Mesendoderm (in vitro differentiated cells): ENCODE results near the gene CACNA1S.

ENCODE experiments used
- DNase-seq: peaks from one replicate; pipeline ENCODE4 v3.0.0; 2013
- H2AK5ac ChIP-seq: 2 replicates; pipeline ENCODE4 v1.6.1; 2013; ENCODE audit warnings: low read length, inconsistent platforms
- H2BK120ac ChIP-seq: 2 replicates; pipeline ENCODE4 v1.6.1; 2013; ENCODE audit warnings: low read depth, mild to moderate bottlenecking, low read length, moderate library complexity, mixed read lengths
- H2BK15ac ChIP-seq: replicated peaks from 2 replicates; pipeline ENCODE4 v1.6.1; 2013; ENCODE audit warnings: low read depth, mild to moderate bottlenecking, moderate library complexity
- H2BK5ac ChIP-seq: 2 replicates; pipeline ENCODE4 v1.6.1; 2013; ENCODE audit warnings: low read length, inconsistent platforms
- H3K18ac ChIP-seq: 2 replicates; pipeline ENCODE4 v1.6.1; 2013; ENCODE audit warnings: mild to moderate bottlenecking, low read length, mixed read lengths
- H3K23ac ChIP-seq: one replicate; pipeline ENCODE4 v1.6.1; 2013; ENCODE audit warnings: low read length
- H3K27ac ChIP-seq: 2 replicates; pipeline ENCODE4 v1.5.1; 2013; ENCODE audit warnings: low read depth, mild to moderate bottlenecking, inconsistent platforms, low read length, moderate library complexity
- H3K27me3 ChIP-seq: 2 replicates; pipeline ENCODE4 v1.6.1; 2013; ENCODE audit warnings: low read length, control low read depth, mild to moderate bottlenecking, inconsistent platforms; ENCODE audit not compliant: insufficient read depth, poor library complexity
- H3K36me3 ChIP-seq: 2 replicates; pipeline ENCODE4 v1.6.1; 2013; ENCODE audit warnings: low read length, inconsistent platforms; ENCODE audit not compliant: control insufficient read depth, insufficient read depth
- H3K4ac ChIP-seq: one replicate; pipeline ENCODE4 v1.6.1; 2013; ENCODE audit warnings: low read depth, mild to moderate bottlenecking, low read length, moderate library complexity
- H3K4me1 ChIP-seq: 2 replicates; pipeline ENCODE4 v1.6.1; 2013; ENCODE audit warnings: low read depth, low read length, inconsistent platforms; ENCODE audit not compliant: control insufficient read depth
- H3K4me2 ChIP-seq: 2 replicates; pipeline ENCODE4 v1.6.1; 2013; ENCODE audit warnings: low read length
- H3K4me3 ChIP-seq: 2 replicates; pipeline ENCODE4 v1.5.1; 2013; ENCODE audit warnings: mild to moderate bottlenecking, low read length
- H3K56ac ChIP-seq: one replicate; pipeline ENCODE4 v1.6.1; 2013; ENCODE audit warnings: low read length
- H3K79me1 ChIP-seq: 2 replicates; pipeline ENCODE4 v1.6.1; 2013; ENCODE audit warnings: low read length, inconsistent platforms
- H3K79me2 ChIP-seq: 2 replicates; pipeline ENCODE4 v1.6.1; 2013; ENCODE audit warnings: mild to moderate bottlenecking, low read length; ENCODE audit not compliant: control insufficient read depth, insufficient read depth
- H3K9ac ChIP-seq: 2 replicates; pipeline ENCODE4 v1.6.1; 2013; ENCODE audit warnings: low read length, inconsistent platforms
- H4K5ac ChIP-seq: one replicate; pipeline ENCODE4 v1.6.1; 2013; ENCODE audit warnings: low read length
- H4K8ac ChIP-seq: one replicate; pipeline ENCODE4 v1.6.1; 2013; ENCODE audit warnings: low read depth, mild to moderate bottlenecking, control low read depth, low read length, moderate library complexity
- WGBS: extraction: QIAGEN DNeasy Blood & Tissue Kit; methylation state at CpG from one replicate; pipeline ENCODE4 v1.1.7; 2013; ENCODE audit warnings: low lambda C conversion rate, missing lambda C conversion rate; ENCODE audit not compliant: insufficient coverage; ENCODE audit errors: extremely low coverage; 5-methylcytosine and 5-hydroxymethylcytosine counted together

The CACNA1S gene

DNA sequence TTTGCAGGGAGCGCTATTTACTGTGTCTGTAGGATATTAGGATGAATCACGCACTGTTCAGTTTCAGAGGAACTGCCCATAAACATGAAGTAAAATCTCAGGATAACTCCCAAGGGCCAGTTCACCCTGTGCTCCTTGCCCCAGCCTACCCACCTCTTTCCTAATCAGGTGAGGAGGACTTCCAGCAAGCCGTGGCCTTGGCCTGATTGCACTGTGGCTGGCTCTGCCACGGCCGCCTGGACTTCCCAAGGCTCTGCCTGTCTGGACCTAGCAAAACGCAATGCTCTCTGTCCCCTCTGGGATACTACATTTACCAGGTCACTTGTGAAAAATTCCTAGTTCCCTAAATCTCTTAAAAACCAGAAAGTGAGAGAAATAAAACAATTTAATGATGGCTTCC, 22.2 kb upstream of the CACNA1S start:
- peaks cover 7% of the 10 kb centered on the region for H3K36me3 ChIP-seq
- H3K27ac ChIP-seq = no peak overlapping the region
- WGBS = no CpG with 5 or more reads among the region's 6 CpGs
- H3K79me1 ChIP-seq = no peaks in the 10 kb centered on the region
- H4K5ac ChIP-seq = no peak overlapping the region
- DNase-seq = no peak
- no peaks in the 10 kb centered on the region for H3K79me2 ChIP-seq
- no peak overlapping the region for H3K18ac ChIP-seq
- H4K8ac ChIP-seq = no peak overlapping the region
- H3K4me3 ChIP-seq = no peak overlapping the region
- H2BK5ac ChIP-seq = no peak overlapping the region
- H3K4ac ChIP-seq = no peak overlapping the region
- no peak overlapping the region for H3K9ac ChIP-seq
- H3K4me2 ChIP-seq = no peak overlapping the region
- H3K27me3 ChIP-seq = no peaks in the 10 kb centered on the region
- H2BK15ac ChIP-seq = no peak overlapping the region
- H3K56ac ChIP-seq = no peak overlapping the region
- H3K4me1 ChIP-seq = no peaks in the 10 kb centered on the region
- no peak overlapping the region for H2BK120ac ChIP-seq
- no peak overlapping the region for H3K23ac ChIP-seq
- H2AK5ac ChIP-seq = no peak overlapping the region

DNA sequence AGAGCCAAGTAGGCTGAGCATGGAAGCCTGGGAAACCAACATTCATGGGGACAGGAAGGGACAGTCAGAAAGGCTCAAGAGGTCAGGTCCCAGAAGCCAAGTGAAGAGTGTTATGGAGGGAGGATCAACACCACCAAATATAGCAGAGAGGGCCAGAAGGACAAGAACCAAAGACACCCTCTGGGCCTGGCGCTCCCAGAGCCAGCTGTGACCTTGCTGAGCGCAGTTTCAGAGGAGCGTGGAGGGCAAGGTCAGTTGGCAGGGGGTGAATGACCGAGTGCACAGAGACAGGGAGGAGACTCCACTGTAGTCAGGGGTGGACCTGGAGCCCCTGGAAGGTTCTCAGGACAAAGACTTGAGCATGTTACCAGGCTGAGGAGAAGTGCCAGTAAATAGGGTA, 19.2 kb upstream of the CACNA1S start:
- Histone ChIP-seq H4K8ac (no peak overlapping the region), H2BK5ac (no peak overlapping the region), H3K23ac (no peak overlapping the region), H4K5ac (no peak overlapping the region), H3K36me3 (peaks cover 3% of the 10 kb centered on the region), H3K27me3 (no peaks in the 10 kb centered on the region), H2BK120ac (no peak overlapping the region), H3K9ac (no peak overlapping the region), H3K27ac (no peak overlapping the region), H3K79me1 (no peaks in the 10 kb centered on the region), H3K56ac (no peak overlapping the region), H2BK15ac (no peak overlapping the region), H3K4ac (no peak overlapping the region), H3K4me1 (no peaks in the 10 kb centered on the region), H3K18ac (no peak overlapping the region), H3K4me2 (no peak overlapping the region), H2AK5ac (no peak overlapping the region), H3K4me3 (no peak overlapping the region), H3K79me2 (no peaks in the 10 kb centered on the region)
- WGBS = no CpG with 5 or more reads among the region's 4 CpGs
- DNase-seq = no peak

DNA sequence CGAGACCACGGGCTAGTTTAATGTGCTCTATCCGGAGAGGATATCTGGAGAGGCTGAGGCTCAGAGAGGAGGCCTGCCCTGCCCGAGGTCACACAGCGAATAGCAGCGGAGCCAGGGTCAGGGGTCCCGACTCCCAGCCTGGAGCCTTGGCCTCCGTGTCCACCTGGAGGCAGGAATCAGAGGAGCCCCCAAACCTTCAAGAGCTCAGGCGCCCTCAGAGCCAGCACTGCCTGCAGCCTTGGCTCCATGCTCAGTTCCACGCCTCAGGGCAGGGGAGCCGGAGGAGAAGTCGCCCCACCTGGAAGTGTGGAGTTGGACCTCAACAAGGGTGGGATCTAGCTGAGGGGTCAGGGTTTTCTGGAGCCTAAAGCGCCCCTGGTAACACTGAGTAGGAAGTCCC, 16.7 kb upstream of the CACNA1S start:
- Histone ChIP-seq H3K23ac (no peak overlapping the region), H3K4me1 (no peaks in the 10 kb centered on the region), H3K79me1 (no peaks in the 10 kb centered on the region), H3K9ac (no peak overlapping the region), H4K5ac (no peak overlapping the region), H3K27me3 (no peaks in the 10 kb centered on the region), H3K27ac (no peak overlapping the region), H2BK15ac (no peak overlapping the region), H4K8ac (no peak overlapping the region), H3K79me2 (no peaks in the 10 kb centered on the region), H3K18ac (no peak overlapping the region), H3K36me3 (no peaks in the 10 kb centered on the region), H3K56ac (no peak overlapping the region), H2BK120ac (no peak overlapping the region), H3K4me2 (no peak overlapping the region), H2BK5ac (no peak overlapping the region), H3K4ac (no peak overlapping the region), H3K4me3 (no peak overlapping the region), H2AK5ac (no peak overlapping the region)
- no peak for DNase-seq
- WGBS = no CpG with 5 or more reads among the region's 13 CpGs

DNA sequence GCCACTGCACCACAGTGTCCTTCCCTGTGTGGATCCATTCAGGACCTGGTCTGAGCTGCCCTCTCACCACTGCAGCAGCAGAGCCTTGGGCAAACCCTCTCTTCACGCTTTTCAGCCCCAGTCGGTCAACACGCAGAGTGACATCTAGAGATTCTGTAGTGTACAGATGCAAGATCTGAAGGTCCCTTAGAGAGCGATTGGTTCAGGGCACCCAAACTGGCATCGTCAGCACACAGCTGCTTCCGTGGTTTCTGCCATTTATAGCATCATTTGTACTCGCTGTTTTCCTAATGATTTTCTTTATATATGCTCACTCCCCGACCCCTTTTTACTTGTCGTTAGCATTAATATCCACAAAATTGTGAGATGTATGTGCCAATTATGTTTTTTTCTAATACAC, 16.2 kb upstream of the CACNA1S start:
- Histone ChIP-seq H3K18ac (no peak overlapping the region), H3K79me1 (no peaks in the 10 kb centered on the region), H3K4me2 (no peak overlapping the region), H3K27me3 (no peaks in the 10 kb centered on the region), H4K8ac (no peak overlapping the region), H2BK5ac (no peak overlapping the region), H3K56ac (no peak overlapping the region), H3K36me3 (no peaks in the 10 kb centered on the region), H3K23ac (no peak overlapping the region), H2BK15ac (no peak overlapping the region), H3K4me3 (no peak overlapping the region), H3K79me2 (no peaks in the 10 kb centered on the region), H3K4ac (no peak overlapping the region), H3K27ac (no peak overlapping the region), H3K4me1 (no peaks in the 10 kb centered on the region), H4K5ac (no peak overlapping the region), H3K9ac (no peak overlapping the region), H2BK120ac (no peak overlapping the region), H2AK5ac (no peak overlapping the region)
- no CpG with 5 or more reads among the region's 9 CpGs for WGBS
- no peak for DNase-seq

DNA sequence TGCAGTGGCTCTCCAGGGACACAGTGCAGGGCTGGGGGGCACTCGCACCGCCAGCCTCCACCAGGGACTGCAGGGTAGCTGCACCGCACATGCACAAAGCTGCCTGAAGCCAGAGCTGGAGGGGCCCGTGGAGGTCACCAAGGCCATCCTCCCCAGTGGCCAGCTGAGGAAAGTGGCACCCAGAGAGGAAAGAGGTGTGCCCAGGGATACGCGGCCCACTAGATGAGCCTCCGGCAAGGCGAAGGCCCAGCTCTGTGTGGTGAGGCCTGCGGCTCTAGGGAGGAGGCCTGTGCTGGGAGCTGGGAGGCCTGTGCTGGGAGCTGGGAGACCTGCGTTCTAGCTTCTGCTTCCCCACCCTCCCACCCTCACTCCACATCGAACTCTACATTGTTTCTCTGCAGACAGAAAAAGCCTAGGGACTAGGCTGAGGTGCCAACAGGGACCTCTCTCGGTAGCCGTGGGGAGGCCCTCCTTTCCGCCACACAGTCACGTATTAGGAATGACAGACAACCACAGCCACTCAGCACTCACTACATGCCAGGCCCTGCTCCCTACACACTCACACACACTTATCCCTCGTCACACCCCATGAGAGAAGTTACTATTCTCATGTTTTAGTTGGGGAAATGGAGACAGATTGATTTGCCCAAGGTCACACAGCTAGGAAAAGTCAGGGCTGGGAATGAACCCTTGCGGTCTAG, 15.7 kb upstream of the CACNA1S start:
- no peaks in the 10 kb centered on the region for H3K79me2 ChIP-seq
- no peaks in the 10 kb centered on the region for H3K79me1 ChIP-seq
- H3K9ac ChIP-seq = no peak overlapping the region
- H3K23ac ChIP-seq = no peak overlapping the region
- no peak overlapping the region for H3K4ac ChIP-seq
- WGBS = no CpG with 5 or more reads among the region's 17 CpGs
- no peak overlapping the region for H3K4me3 ChIP-seq
- H3K27me3 ChIP-seq = no peaks in the 10 kb centered on the region
- no peak overlapping the region for H3K56ac ChIP-seq
- no peak overlapping the region for H2AK5ac ChIP-seq
- DNase-seq = peak; percentile 9
- no peak overlapping the region for H2BK15ac ChIP-seq
- H3K18ac ChIP-seq = no peak overlapping the region
- H2BK120ac ChIP-seq = no peak overlapping the region
- no peak overlapping the region for H3K27ac ChIP-seq
- no peaks in the 10 kb centered on the region for H3K4me1 ChIP-seq
- no peaks in the 10 kb centered on the region for H3K36me3 ChIP-seq
- no peak overlapping the region for H4K5ac ChIP-seq
- H2BK5ac ChIP-seq = no peak overlapping the region
- H4K8ac ChIP-seq = no peak overlapping the region
- H3K4me2 ChIP-seq = no peak overlapping the region
